Adipocyte (in vitro differentiated cells): ENCODE data around the gene ATRNL1.

Experiments
- DNase-seq: peaks from one replicate; pipeline ENCODE4 v3.0.0-alpha.2; 2015; ENCODE audit warnings: low read depth
- H3K27me3 ChIP-seq: replicated peaks from 2 replicates; pipeline ENCODE4 v1.7.0; 2013; ENCODE audit warnings: mild to moderate bottlenecking, low read length, moderate library complexity; ENCODE audit not compliant: control insufficient read depth, insufficient read depth
- H3K36me3 ChIP-seq: 2 replicates; pipeline ENCODE4 v1.7.0; 2013; ENCODE audit warnings: low read length, mild to moderate bottlenecking, moderate library complexity; ENCODE audit not compliant: control insufficient read depth, insufficient read depth, severe bottlenecking
- H3K4me1 ChIP-seq: 2 replicates; pipeline ENCODE4 v1.7.0; 2013; ENCODE audit warnings: mild to moderate bottlenecking, low read length, moderate library complexity; ENCODE audit not compliant: control insufficient read depth, insufficient read depth
- H3K4me3 ChIP-seq: 2 replicates; pipeline ENCODE4 v1.7.0; 2013; ENCODE audit warnings: mild to moderate bottlenecking, low read length, moderate library complexity
- H3K9ac ChIP-seq: 2 replicates; pipeline ENCODE4 v1.7.0; 2013; ENCODE audit warnings: mild to moderate bottlenecking, low read length, moderate library complexity
- H3K9me3 ChIP-seq: 2 replicates; pipeline ENCODE4 v1.7.0; 2013; ENCODE audit warnings: mild to moderate bottlenecking, low read length, moderate library complexity; ENCODE audit not compliant: control insufficient read depth

Gene ATRNL1

GRCh38 chr10:115849197-115849596 is 756.0 kb downstream of the ATRNL1 start:
- no peaks in the 10 kb centered on the region for H3K36me3 ChIP-seq
- peaks cover 20% of the 10 kb centered on the region for H3K4me1 ChIP-seq
- H3K9me3 ChIP-seq = no peaks in the 10 kb centered on the region

GRCh38 chr10:115850666-115851065 is 757.5 kb downstream of the ATRNL1 start:
- Histone ChIP-seq H3K27me3 (no peaks in the 10 kb centered on the region), H3K36me3 (no peaks in the 10 kb centered on the region), H3K9me3 (no peaks in the 10 kb centered on the region), H3K4me1 (peaks cover 17% of the 10 kb centered on the region), H3K9ac (no peak overlapping the region), H3K4me3 (no peak overlapping the region)
- DNase-seq = no peak

More at GRCh38 chr10:115849197-115849596, 756.0 kb downstream of the ATRNL1 start:
- Histone ChIP-seq H3K27me3 (no peaks in the 10 kb centered on the region), H3K4me3 (no peak overlapping the region), H3K9ac (no peak overlapping the region)
- no peak for DNase-seq

- Histone ChIP-seq H3K4me1 (peaks cover 7% of the 10 kb centered on the region), H3K36me3 (no peaks in the 10 kb centered on the region), H3K4me3 (no peak overlapping the region), H3K9me3 (no peaks in the 10 kb centered on the region), H3K9ac (no peak overlapping the region), H3K27me3 (no peaks in the 10 kb centered on the region)
- no peak for DNase-seq
These were observed 758.5 kb downstream of the ATRNL1 start for GRCh38 chr10:115851695-115852094.

DNA sequence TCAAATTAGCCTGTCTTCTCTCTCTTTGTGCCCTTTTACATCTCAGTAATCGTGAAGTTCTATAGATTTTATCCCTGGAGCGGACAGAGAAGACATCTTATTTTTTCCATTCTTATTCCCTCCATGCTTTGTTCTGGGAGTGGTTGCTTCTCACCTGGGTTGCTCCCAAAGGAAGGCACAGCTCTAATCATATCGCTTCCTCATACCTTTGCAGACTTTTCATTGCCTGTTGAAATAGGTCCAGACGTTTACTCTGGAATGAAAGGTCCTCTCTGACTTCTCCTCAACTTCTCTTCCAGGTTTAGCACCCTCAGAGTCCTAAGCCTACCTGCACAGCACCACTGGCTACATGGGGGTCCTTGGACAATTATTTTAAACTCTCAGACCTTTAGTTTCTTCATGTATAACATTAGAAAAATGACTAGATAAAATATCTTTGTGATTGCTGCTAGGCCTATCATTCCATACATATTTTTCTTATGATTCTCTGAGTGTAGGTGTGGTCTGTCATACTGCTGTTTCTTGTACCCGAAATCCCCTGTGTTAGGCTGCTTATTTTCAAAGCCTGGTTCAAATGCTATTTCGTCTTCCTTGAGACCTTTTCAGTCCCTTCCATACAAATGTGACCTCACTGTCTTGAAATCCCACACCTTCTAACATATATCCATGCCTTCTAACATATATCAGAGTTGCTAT is 761.7 kb downstream of the ATRNL1 start:
- Histone ChIP-seq H3K27me3 (no peaks in the 10 kb centered on the region), H3K9ac (no peak overlapping the region), H3K9me3 (no peaks in the 10 kb centered on the region), H3K4me3 (no peak overlapping the region), H3K4me1 (peaks cover 14% of the 10 kb centered on the region), H3K36me3 (no peaks in the 10 kb centered on the region)
- DNase-seq = peak; percentile 13

- Histone ChIP-seq H3K9me3 (no peaks in the 10 kb centered on the region), H3K4me1 (peaks cover 18% of the 10 kb centered on the region), H3K36me3 (no peaks in the 10 kb centered on the region), H3K9ac (no peak overlapping the region), H3K4me3 (no peak overlapping the region), H3K27me3 (no peaks in the 10 kb centered on the region)
- no peak for DNase-seq
These were observed 763.4 kb downstream of the ATRNL1 start for GRCh38 chr10:115856580-115856979.

DNA sequence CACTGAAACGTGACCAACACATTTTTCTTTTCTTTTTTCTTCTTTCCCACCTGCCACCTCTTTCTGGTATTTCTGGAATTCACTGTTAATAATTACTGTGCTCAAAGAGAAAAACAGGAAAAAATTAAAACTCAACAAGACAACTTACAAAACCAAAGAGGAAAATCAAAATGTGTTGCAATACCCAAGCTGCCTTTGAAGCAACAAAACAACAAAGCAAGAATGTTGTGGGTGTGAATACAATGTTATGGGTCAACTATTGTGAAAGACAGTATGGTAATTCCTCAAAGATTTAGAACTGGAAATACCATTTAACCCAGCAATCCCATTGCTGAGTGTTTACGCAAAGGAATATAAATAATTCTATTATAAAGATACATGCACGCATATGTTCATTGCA is 764.7 kb downstream of the ATRNL1 start:
- H3K36me3 ChIP-seq = no peaks in the 10 kb centered on the region
- no peak overlapping the region for H3K9ac ChIP-seq
- peaks cover 22% of the 10 kb centered on the region for H3K4me1 ChIP-seq
- H3K27me3 ChIP-seq = no peaks in the 10 kb centered on the region
- no peak for DNase-seq
- no peaks in the 10 kb centered on the region for H3K9me3 ChIP-seq
- no peak overlapping the region for H3K4me3 ChIP-seq

DNA sequence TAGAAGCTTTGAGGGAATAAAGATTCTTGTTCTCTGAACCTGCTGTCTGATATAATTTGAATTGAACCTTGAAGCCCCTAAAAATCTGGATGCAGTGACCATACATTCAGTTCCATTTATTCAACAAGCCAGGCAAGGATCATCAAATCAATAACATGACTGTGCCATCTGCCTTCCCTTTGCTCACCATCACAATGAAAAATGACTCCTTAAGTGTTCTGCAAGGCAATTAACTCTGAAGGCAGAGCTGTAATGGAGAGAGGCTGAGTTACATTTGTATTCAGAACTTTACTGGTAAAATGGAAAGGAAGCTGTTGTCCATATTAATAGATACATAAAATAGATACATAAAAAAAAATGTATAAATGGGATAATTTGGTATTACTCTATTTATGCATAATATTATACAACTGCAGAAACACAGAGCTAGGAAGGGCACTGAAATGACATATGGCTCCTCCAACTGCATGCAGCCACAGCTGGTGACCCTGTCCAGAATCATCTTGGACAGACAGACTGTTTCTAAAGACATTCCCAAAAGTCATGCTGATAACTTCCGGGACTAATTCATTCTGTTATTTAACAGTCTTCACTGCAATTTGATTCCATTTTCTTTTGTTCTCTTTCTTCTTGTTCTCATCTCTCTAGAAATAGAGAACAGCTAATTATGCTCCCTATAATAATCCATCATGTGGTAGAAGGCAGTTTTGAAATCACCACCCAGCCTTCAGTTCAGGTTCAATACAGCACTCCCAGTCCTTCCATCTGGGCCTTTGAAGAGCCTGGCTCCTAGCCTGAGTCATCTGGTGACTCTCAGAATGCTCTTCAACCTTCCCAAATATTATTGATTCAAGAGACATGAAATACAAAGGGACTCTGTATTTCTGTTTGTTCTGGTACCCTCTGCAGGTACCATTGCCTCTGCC is 767.3 kb downstream of the ATRNL1 start:
- DNase-seq = no peak
- Histone ChIP-seq H3K36me3 (no peaks in the 10 kb centered on the region), H3K4me1 (peaks cover 15% of the 10 kb centered on the region), H3K9ac (no peak overlapping the region), H3K9me3 (no peaks in the 10 kb centered on the region), H3K27me3 (no peaks in the 10 kb centered on the region), H3K4me3 (no peak overlapping the region)

DNA sequence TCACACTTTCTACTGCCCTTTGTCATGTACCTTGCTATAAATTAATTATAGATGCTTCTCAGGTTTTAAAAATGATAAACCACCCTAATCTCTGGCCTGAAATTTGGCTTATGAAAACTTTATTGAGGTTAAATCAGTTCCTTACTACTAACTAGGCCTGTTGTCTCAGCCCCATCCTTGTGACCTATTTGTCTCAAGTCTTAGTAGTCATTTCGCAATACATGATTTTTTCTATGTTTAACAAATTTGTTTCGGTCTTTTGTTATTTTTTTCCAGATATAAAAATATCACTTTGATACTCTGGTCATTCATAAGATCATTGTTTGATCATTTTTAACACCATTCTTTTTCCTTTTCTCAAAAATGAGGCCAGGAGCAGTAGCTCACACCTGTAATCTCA is 768.3 kb downstream of the ATRNL1 start:
- Histone ChIP-seq H3K9ac (no peak overlapping the region), H3K4me1 (peaks cover 15% of the 10 kb centered on the region), H3K4me3 (no peak overlapping the region), H3K9me3 (no peaks in the 10 kb centered on the region), H3K36me3 (no peaks in the 10 kb centered on the region), H3K27me3 (no peaks in the 10 kb centered on the region)
- DNase-seq = peak; percentile 40

GRCh38 chr10:115861864-115862263 is 768.7 kb downstream of the ATRNL1 start:
- DNase-seq = no peak
- no peaks in the 10 kb centered on the region for H3K27me3 ChIP-seq
- no peak overlapping the region for H3K9ac ChIP-seq
- H3K4me3 ChIP-seq = no peak overlapping the region
- no peaks in the 10 kb centered on the region for H3K9me3 ChIP-seq
- H3K36me3 ChIP-seq = no peaks in the 10 kb centered on the region
- H3K4me1 ChIP-seq = peaks cover 15% of the 10 kb centered on the region

DNA sequence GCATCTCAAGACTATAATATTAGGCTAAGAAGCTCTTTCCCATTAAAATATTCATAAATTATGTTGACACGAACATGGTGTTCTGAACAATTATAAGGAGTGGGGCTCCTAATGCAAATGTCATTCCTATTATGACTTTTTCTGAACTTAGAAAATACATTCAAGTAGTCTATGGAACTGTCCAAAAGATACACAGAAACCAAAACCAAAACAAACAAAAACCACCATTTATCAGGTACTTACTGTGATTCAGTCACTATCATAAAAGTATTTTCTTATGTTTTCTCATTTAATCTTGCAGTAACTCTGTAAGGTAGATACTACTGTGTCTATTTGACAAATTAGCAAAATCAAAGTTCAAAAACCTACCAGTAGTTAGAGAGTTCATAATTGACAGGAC is 773.0 kb downstream of the ATRNL1 start:
- Histone ChIP-seq H3K4me1 (peaks cover 8% of the 10 kb centered on the region), H3K36me3 (no peaks in the 10 kb centered on the region), H3K9ac (no peak overlapping the region), H3K27me3 (no peaks in the 10 kb centered on the region), H3K9me3 (no peaks in the 10 kb centered on the region), H3K4me3 (no peak overlapping the region)
- no peak for DNase-seq

DNA sequence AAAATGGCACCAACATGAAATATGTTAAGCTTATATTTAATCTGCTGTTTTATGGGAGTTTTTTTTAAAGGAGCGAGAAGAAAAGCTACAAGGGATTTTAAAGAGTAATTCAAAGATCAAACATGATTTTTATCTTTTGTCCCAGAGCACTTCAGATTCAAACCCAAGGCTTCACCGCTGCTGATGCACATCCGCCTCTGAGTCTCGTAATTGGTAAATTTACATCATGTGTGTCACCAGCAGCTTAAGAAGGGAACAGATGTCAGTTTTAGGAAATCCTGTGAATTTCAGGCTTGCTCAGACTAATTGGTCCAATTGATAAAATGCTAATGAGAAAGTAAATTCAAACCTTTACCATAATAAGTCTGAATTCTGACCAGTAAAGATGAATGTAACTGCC is 773.5 kb downstream of the ATRNL1 start:
- Histone ChIP-seq H3K36me3 (no peaks in the 10 kb centered on the region), H3K9ac (no peak overlapping the region), H3K4me3 (no peak overlapping the region), H3K4me1 (peaks cover 3% of the 10 kb centered on the region), H3K27me3 (no peaks in the 10 kb centered on the region), H3K9me3 (no peaks in the 10 kb centered on the region)
- DNase-seq = no peak
